Skeletal muscle cell (primary cell): ENCODE data around the gene LAG3.

Source experiments
- DNase-seq: peaks from one replicate; pipeline ENCODE4 v3.0.0-alpha.2; 2010; ENCODE audit warnings: low read depth
- H3K4me3 ChIP-seq: 2 replicates; pipeline ENCODE4 v1.5.1; 2011; ENCODE audit warnings: low read depth, mild to moderate bottlenecking, control low read depth, low read length, moderate library complexity

The LAG3 gene

GRCh38 chr12:6769666-6770065 is 2.7 kb upstream of the LAG3 start:
- H3K4me3 ChIP-seq, result no peak overlapping the region
- DNase-seq, result no peak

- no peak overlapping the region for H3K4me3 ChIP-seq
- DNase-seq, result no peak
Measured at GRCh38 chr12:6770094-6770493, 2.2 kb upstream of the LAG3 start.

DNA sequence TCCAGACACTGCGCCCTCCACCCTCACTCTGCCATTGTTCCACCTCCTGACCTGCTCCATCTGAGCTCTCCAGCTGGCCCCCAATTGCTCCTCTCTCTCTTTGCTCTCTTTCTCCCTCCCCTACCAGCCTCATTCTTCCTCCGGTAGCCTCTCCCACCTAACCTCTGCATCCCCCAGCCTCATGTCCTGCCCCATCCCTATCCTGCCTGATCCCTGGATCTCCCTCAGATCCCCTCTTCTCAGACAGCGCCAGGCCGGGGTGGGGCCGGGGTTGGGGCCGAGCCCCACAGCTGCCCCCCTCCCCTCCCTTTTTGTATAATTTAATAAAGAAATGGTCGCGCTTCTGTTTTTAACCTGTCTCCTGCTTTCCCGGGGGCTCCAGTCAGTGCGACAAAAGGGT is 1.7 kb upstream of the LAG3 start:
- no peak overlapping the region for H3K4me3 ChIP-seq
- DNase-seq, result no peak

GRCh38 chr12:6771091-6771495 is 1.2 kb upstream of the LAG3 start:
- no peak overlapping the region for H3K4me3 ChIP-seq
- no peak for DNase-seq

DNA sequence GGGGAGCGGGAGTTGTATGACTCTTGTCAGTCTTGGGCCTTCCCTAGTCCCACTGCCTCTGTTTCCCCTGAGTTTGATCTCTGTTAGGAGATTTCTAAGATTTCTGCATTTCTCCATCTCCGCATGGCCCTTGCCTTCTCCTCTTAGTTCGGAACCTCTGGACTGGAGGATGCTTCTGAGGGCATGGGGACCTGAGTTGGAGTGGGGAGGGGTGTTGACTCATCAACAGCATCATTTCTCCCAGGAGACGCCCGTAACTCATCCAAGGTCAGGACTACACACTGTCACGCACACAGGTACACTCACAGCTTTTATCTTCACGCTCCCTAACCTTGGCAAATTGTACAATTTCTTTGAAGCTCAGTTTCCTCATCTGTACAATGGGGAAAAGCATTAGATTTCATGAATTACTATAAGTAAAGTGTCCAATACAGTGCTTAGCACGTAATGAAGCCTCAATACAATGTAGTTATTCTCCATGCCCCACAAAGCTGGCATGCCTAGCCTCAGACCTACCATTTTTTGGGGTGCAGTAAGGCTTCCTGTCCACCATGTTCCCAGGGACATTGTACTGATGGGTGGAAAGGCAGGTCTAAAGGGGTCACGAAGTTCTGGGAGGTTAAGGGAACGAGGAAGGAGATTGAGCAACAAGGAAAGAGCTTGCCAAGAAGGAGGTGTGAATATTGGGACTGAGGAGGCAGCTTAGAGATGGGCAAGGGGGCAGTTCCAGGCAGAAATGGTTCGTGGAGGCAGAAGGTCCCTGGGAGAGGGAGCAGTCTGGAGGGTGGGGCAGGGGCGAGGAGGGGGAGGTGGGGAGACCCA is 600 bp upstream of the LAG3 start:
- DNase-seq, result no peak
- H3K4me3 ChIP-seq, result no peak overlapping the region

GRCh38 chr12:6772726-6773589 is 638 bp downstream of the LAG3 start:
- no peak overlapping the region for H3K4me3 ChIP-seq
- no peak for DNase-seq

DNA sequence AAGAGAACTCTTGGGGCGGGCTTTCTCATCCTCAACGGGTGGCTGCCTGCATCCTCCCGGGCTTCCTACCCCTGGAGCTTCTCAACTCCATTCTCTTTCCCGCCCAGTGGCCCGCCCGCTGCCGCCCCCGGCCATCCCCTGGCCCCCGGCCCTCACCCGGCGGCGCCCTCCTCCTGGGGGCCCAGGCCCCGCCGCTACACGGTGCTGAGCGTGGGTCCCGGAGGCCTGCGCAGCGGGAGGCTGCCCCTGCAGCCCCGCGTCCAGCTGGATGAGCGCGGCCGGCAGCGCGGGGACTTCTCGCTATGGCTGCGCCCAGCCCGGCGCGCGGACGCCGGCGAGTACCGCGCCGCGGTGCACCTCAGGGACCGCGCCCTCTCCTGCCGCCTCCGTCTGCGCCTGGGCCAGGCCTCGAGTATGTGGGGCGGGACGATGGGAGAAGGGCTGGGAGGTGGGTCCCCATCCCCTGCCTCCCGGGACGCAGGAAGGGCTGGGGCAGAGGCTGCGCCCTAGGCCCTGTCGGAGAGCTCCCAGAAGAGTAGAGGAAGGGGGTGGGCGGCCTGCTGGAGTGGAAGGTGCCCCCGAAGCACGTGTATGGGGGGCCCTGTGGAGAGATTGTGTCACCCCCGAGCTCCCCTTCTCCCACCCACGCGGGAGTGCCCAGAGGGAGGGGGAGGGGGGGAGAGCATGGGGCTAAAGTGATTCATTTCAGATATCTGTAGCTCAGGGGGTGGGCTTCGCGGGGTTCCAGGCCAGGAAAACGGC is 1.5 kb downstream of the LAG3 start:
- DNase-seq, result no peak
- no peak overlapping the region for H3K4me3 ChIP-seq

- DNase-seq, result no peak
- no peak overlapping the region for H3K4me3 ChIP-seq
Measured at GRCh38 chr12:6774499-6775062, 2.3 kb downstream of the LAG3 start.

GRCh38 chr12:6775185-6776174 is 3.2 kb downstream of the LAG3 start:
- DNase-seq, result no peak
- H3K4me3 ChIP-seq, result no peak overlapping the region

DNA sequence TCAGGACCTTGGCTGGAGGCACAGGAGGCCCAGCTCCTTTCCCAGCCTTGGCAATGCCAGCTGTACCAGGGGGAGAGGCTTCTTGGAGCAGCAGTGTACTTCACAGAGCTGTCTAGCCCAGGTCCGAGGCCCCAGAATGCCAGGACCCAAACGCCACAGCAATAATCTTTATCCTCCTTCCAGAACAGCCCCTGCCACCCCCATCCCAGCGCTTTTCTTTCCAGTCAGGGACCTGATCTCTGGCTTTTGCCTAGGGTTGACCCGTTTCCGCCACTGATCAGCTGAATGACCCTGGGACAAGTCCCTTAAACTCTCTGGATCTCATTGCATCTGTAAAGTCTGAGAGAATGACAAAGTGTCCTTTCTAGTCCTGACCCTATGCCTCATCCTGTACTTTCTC is 5.1 kb downstream of the LAG3 start:
- DNase-seq, result no peak
- no peak overlapping the region for H3K4me3 ChIP-seq

DNA sequence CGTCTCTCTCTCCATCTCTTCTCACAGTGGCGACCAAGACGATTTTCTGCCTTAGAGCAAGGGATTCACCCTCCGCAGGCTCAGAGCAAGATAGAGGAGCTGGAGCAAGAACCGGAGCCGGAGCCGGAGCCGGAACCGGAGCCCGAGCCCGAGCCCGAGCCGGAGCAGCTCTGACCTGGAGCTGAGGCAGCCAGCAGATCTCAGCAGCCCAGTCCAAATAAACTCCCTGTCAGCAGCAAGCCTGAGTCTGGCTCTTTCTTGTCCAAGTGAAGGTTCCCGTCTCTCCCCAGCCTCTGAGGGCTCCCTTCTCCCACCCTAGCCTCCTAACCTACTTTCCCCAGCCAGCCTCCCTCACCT is 5.9 kb downstream of the LAG3 start:
- no peak for DNase-seq
- peak overlapping the region; percentile 41 for H3K4me3 ChIP-seq

- peak overlapping the region; percentile 41 for H3K4me3 ChIP-seq
Measured at GRCh38 chr12:6778574-6779550, 6.5 kb downstream of the LAG3 start.

DNA sequence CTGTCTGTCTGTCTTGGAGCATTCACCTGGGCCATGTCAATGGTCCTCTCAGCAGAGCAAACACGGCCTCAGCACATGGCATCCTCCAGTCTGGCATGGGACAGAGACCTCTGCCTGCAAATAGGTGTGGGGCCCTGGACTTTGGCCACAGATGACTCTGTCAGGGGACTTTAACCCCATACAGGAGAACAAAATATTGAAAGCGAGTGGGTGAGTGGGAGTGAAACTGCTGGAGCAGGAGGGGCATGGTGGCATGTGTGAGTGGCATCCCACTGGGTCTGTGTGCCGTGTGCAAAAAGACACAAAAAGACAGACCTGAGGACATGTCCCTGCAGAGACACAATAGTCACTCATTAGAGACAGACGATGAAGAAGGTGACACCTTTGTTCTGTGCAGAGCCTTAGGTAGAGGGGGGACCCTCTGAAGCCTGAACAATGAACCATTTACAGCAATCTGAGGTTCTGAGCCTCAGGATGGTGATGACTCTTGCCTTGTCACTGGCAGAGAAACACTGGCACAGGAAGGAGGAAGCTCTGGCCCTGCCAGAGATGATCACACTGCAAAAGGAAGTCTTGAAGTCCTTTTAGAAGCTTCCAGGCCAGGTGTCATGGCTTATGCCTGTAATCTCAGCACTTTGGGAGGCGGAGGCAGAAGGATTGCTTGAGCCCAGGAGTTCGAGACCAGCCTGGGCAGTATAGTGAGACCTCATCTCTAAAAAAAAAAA is 7.5 kb downstream of the LAG3 start:
- no peak for DNase-seq
- H3K4me3 ChIP-seq, result no peak overlapping the region

More at GRCh38 chr12:6778574-6779550, 6.5 kb downstream of the LAG3 start:
- peak; percentile 73 for DNase-seq

- DNase-seq, result no peak
- no peak overlapping the region for H3K4me3 ChIP-seq
Measured at GRCh38 chr12:6780573-6780972, 8.3 kb downstream of the LAG3 start.

GRCh38 chr12:6782119-6782518 is 9.8 kb downstream of the LAG3 start:
- H3K4me3 ChIP-seq, result no peak overlapping the region
- DNase-seq, result no peak

DNA sequence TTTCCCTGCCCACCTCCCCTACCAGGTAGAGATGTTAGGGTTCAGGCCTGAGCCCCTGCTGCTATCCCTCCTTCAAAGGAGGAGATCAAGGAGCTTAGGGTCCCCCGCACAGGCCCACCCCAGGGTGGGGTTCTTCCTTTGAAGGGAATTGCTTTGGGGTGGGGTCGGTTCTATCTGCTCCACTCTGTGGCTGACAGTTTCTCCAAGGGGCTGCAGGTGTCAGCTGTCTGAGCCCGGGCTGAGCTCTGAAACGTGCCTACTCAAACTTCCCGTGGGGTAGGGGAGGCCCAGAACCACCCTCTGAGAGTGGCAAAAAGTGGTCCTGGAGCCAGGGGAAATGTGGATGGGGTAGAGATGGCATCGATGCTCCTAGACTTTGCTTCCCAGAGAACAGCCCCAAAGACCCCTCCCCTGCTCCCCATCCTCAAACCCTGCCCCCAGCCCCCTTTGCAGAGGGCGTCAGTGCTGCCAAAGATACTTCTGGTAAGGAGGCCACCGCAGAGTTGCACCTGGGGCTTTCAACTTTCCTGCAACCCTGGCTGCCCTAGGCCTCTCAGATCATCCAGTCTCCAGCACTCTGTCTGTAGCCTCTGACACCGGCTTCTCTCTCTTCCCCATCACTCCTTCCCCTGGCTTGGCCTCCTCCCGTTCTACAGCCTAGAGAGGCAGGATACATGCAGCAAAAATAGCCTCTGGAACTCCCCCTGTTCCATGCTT is 10.7 kb downstream of the LAG3 start:
- DNase-seq, result no peak

More for the DNA sequence above, 10.7 kb downstream of the LAG3 start:
- no peak overlapping the region for H3K4me3 ChIP-seq
